Keratinocyte (primary cell): ENCODE data around the gene POLR2L. TPM values are rescaled to one million over a fixed set of nuclear protein-coding genes. Genes with fewer than 3 reads are reported as not detected.

Experiments used
- DNase-seq: peaks from one replicate; pipeline ENCODE4 v3.0.0-alpha.2; 2011; ENCODE audit warnings: low read depth, missing footprints, low spot score
- FAIRE-seq: peaks from 2 replicates; lab custom pipeline; 2011; peaks lifted over from hg19 to GRCh38; lab: Jason Lieb, UNC
- H2AFZ ChIP-seq: 2 replicates; pipeline ENCODE4 v1.6.0; 2012; ENCODE audit warnings: low read length, control low read depth, inconsistent platforms; ENCODE audit not compliant: control insufficient read depth
- H3K27ac ChIP-seq: 2 replicates; pipeline ENCODE4 v1.5.1; 2011; ENCODE audit warnings: low read length; ENCODE audit not compliant: control insufficient read depth, insufficient read depth
- H3K27me3 ChIP-seq: 3 replicates; pipeline ENCODE4 v1.6.0; 2011; ENCODE audit warnings: low read length; ENCODE audit not compliant: control insufficient read depth, insufficient read depth; ENCODE audit errors: extremely low read depth
- H3K36me3 ChIP-seq, 2 experiments: 2 replicates in 1 of 2; 3 replicates in 1 of 2; pipeline ENCODE4 v1.5.1; 2011; ENCODE audit warnings: low read length in 2 of 2, mild to moderate bottlenecking in 1 of 2; ENCODE audit not compliant: control insufficient read depth in 2 of 2, insufficient read depth in 2 of 2; ENCODE audit errors: extremely low read depth in 1 of 2
- H3K4me1 ChIP-seq: 3 replicates; pipeline ENCODE4 v1.5.1; 2011; ENCODE audit warnings: low read length; ENCODE audit not compliant: control insufficient read depth, insufficient read depth; ENCODE audit errors: extremely low read depth
- H3K4me2 ChIP-seq: 3 replicates; pipeline ENCODE4 v1.6.0; 2011; ENCODE audit warnings: low read depth, low read length; ENCODE audit not compliant: control insufficient read depth, insufficient read depth; ENCODE audit errors: extremely low read depth
- H3K4me3 ChIP-seq, 3 experiments: fragments of 200-600 bp in 1 of 3; sonication (generic) in 1 of 3; 2 replicates in 2 of 3; 3 replicates in 1 of 3; pipeline ENCODE4 v1.5.1; 2011 to 2016; ENCODE audit warnings: low read length in 3 of 3, mild to moderate bottlenecking in 3 of 3, control low read depth in 2 of 3, inconsistent platforms in 1 of 3, low read depth in 1 of 3, mixed read lengths in 1 of 3, mixed run types in 1 of 3, moderate library complexity in 1 of 3; ENCODE audit not compliant: control insufficient read depth in 2 of 3, insufficient read depth in 2 of 3; ENCODE audit errors: extremely low read depth in 1 of 3
- H3K79me2 ChIP-seq: 2 replicates; pipeline ENCODE4 v1.6.0; 2012; ENCODE audit warnings: low read length; ENCODE audit not compliant: control insufficient read depth, insufficient read depth
- H3K9ac ChIP-seq: 3 replicates; pipeline ENCODE4 v1.6.0; 2011; ENCODE audit warnings: low read length; ENCODE audit not compliant: control insufficient read depth, insufficient read depth; ENCODE audit errors: extremely low read depth
- H3K9me1 ChIP-seq: 3 replicates; pipeline ENCODE4 v1.6.0; 2011; ENCODE audit warnings: low read length; ENCODE audit not compliant: control insufficient read depth, insufficient read depth; ENCODE audit errors: extremely low read depth
- H3K9me3 ChIP-seq: 2 replicates; pipeline ENCODE4 v1.5.1; 2012; ENCODE audit warnings: low read depth, low read length; ENCODE audit not compliant: control insufficient read depth
- H4K20me1 ChIP-seq: 3 replicates; pipeline ENCODE4 v1.6.0; 2011; ENCODE audit warnings: low read length; ENCODE audit not compliant: control insufficient read depth, insufficient read depth; ENCODE audit errors: extremely low read depth
- EZH2 ChIP-seq: IDR thresholded peaks from one replicate; pipeline ENCODE4 v1.6.1; 2012; ENCODE audit warnings: inconsistent platforms, mild to moderate bottlenecking, low read length, moderate library complexity
- dilution Hi-C: fragments of 300-500 bp; cut with MboI; formaldehyde crosslinking; loops from one replicate; pipeline ENCODE4 v1.7.0; 2020; ENCODE audit warnings: low sequenced_read_pairs; ENCODE audit not compliant: extremely low pct_ligation_motif_present
- polyA plus RNA-seq, 5 experiments: library from polyadenylated mRNA; depleted of rRNA in 3 of 5; stranded (reverse) in 3 of 5; stranded (forward) in 1 of 5; unstranded in 1 of 5; fragments of >200 nt; gene quantifications; 1 replicate in 1 of 5; 2 replicates in 3 of 5; 3 replicates in 1 of 5; pipeline versions ENCODE4 v1.2.1 to v1.2.3, GENCODE V29; 2011 to 2012; ENCODE audit warnings: missing spikeins in 2 of 5, low read depth in 1 of 5, low replicate concordance in 1 of 5
- TF ChIP-seq, protein P1 (sequence below), 3 experiments: IDR thresholded peaks in 1 of 3; conservative IDR thresholded peaks in 1 of 3; optimal IDR thresholded peaks in 1 of 3; 2 replicates in 2 of 3; 3 replicates in 1 of 3; pipeline versions ENCODE3 to v1.5.1; 2011; ENCODE audit warnings: low read length in 3 of 3, mild to moderate bottlenecking in 3 of 3, moderate library complexity in 2 of 3, control low read depth in 1 of 3, inconsistent platforms in 1 of 3; ENCODE audit not compliant: insufficient read depth in 2 of 3; ENCODE audit errors: extremely low read depth in 1 of 3

Gene POLR2L
- polyA plus RNA-seq, 1 donor (not counting 4 experiments of a cell fraction or from before 2014, with no cell fraction given), result 145 TPM

DNA sequence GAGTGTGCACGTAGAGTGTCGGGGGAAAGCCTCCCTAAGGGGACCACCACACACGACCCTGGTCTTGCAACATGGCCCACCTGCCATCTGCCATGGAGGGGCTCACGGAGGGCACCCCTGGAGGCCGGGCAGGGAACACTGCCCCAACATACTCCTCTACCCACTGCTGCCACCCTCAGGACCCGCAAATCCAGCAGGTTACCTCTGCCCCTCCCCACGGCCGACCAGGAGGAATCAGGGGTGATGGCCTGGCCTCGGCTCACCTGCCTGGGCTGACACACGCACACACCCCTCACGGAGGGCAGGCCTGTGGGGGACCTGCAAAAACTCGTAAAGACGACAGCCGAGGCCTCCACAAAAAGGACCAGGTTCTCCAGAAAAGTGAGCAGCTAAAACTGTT is 38.1 kb upstream of the POLR2L start:
- DNase-seq (no peak), FAIRE-seq (no peak)
- Histone ChIP-seq H2AFZ (no peak overlapping the region), H3K9me1 (no peaks in the 10 kb centered on the region), H3K79me2 (no peaks in the 10 kb centered on the region), H3K9ac (no peak overlapping the region), H3K27ac (no peak overlapping the region), H3K4me1 (no peaks in the 10 kb centered on the region), H3K4me2 (no peak overlapping the region), H4K20me1 (no peaks in the 10 kb centered on the region), H3K27me3 (no peaks in the 10 kb centered on the region), H3K4me3 (no peak overlapping the region), H3K9me3 (no peaks in the 10 kb centered on the region), H3K36me3 (peaks cover 3 to 12% of the 10 kb centered on the region in 2 experiments)
- TF ChIP-seq, protein P1, sequence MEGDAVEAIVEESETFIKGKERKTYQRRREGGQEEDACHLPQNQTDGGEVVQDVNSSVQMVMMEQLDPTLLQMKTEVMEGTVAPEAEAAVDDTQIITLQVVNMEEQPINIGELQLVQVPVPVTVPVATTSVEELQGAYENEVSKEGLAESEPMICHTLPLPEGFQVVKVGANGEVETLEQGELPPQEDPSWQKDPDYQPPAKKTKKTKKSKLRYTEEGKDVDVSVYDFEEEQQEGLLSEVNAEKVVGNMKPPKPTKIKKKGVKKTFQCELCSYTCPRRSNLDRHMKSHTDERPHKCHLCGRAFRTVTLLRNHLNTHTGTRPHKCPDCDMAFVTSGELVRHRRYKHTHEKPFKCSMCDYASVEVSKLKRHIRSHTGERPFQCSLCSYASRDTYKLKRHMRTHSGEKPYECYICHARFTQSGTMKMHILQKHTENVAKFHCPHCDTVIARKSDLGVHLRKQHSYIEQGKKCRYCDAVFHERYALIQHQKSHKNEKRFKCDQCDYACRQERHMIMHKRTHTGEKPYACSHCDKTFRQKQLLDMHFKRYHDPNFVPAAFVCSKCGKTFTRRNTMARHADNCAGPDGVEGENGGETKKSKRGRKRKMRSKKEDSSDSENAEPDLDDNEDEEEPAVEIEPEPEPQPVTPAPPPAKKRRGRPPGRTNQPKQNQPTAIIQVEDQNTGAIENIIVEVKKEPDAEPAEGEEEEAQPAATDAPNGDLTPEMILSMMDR (optimal IDR thresholded peaks at IDR 0.05 in 1 of 3, IDR thresholded peaks at IDR 0.05 in 1 of 3, conservative IDR thresholded peaks at IDR 0.05 in 1 of 3; ENCODE audit: extremely low read depth in 1 of 3, insufficient read depth in 2 of 3, low read length in 3 of 3), result peak in 1 of 3 experiments; percentile 13
- no peak for TF ChIP-seq EZH2
- dilution Hi-C loops, result no loop called here

DNA sequence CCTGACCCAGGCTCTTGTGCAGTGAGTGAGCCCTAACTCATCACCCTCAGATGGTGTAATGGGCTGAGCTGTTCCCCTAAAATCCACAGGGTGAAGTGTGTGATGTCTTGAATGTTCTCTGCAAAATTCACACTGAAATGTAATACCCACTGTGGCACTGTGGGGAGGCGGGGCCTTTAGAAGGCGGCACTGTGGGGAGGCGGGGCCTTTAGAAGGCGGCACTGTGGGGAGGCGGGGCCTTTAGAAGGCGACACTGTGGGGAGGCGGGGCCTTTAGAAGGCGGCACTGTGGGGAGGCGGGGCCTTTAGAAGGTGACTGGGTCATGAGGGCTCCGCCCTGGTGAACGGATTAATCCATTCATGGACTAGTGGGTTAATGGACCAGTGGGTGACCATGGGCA is 35.2 kb upstream of the POLR2L start:
- Histone ChIP-seq H4K20me1 (no peaks in the 10 kb centered on the region), H3K27ac (no peak overlapping the region), H3K9ac (no peak overlapping the region), H3K79me2 (no peaks in the 10 kb centered on the region), H3K9me1 (no peaks in the 10 kb centered on the region), H3K36me3 (peaks cover 3 to 8% of the 10 kb centered on the region in 2 experiments), H3K4me2 (no peak overlapping the region), H3K9me3 (no peaks in the 10 kb centered on the region), H3K4me3 (no peak overlapping the region), H3K4me1 (no peaks in the 10 kb centered on the region), H3K27me3 (no peaks in the 10 kb centered on the region), H2AFZ (no peak overlapping the region)
- dilution Hi-C loops, result no loop called here
- FAIRE-seq (no peak), DNase-seq (no peak)
- TF ChIP-seq, protein P1 (optimal IDR thresholded peaks at IDR 0.05 in 1 of 3, IDR thresholded peaks at IDR 0.05 in 1 of 3, conservative IDR thresholded peaks at IDR 0.05 in 1 of 3; ENCODE audit: extremely low read depth in 1 of 3, insufficient read depth in 2 of 3, low read length in 3 of 3), result no peak
- no peak for TF ChIP-seq EZH2
